ENCODE data around the gene MVB12B.

The MVB12B gene

GRCh38 chr9:126347911-126348760, 21.5 kb downstream of the MVB12B start:
- no peak for TF ChIP-seq ZNF274 (IDR thresholded peaks at IDR 0.05; ENCODE audit: low read depth, low read length)
- H3K4me3 ChIP-seq (ENCODE audit: low read length): no peak overlapping the region

- H3K4me3 ChIP-seq (ENCODE audit: low read length): no peak overlapping the region
- no peak for TF ChIP-seq ZNF274 (IDR thresholded peaks at IDR 0.05; ENCODE audit: low read depth, low read length)
These were observed 22.4 kb downstream of the MVB12B start for GRCh38 chr9:126348911-126349550.

- H3K4me3 ChIP-seq (ENCODE audit: low read length): no peak overlapping the region
- no peak for TF ChIP-seq ZNF274 (IDR thresholded peaks at IDR 0.05; ENCODE audit: low read depth, low read length)
These were observed 28.5 kb downstream of the MVB12B start for GRCh38 chr9:126354887-126355770.

- no peak overlapping the region for H3K4me3 ChIP-seq (ENCODE audit: low read length)
- TF ChIP-seq ZNF274 (IDR thresholded peaks at IDR 0.05; ENCODE audit: low read depth, low read length): no peak
These were observed 30.4 kb downstream of the MVB12B start for GRCh38 chr9:126357074-126357473.

GRCh38 chr9:126360073-126360472, 33.4 kb downstream of the MVB12B start:
- TF ChIP-seq ZNF274 (IDR thresholded peaks at IDR 0.05; ENCODE audit: low read depth, low read length): no peak
- no peak overlapping the region for H3K4me3 ChIP-seq (ENCODE audit: low read length)

- no peak overlapping the region for H3K4me3 ChIP-seq (ENCODE audit: low read length)
- TF ChIP-seq ZNF274 (IDR thresholded peaks at IDR 0.05; ENCODE audit: low read depth, low read length): no peak
These were observed 35.2 kb downstream of the MVB12B start for GRCh38 chr9:126361810-126362238.

GRCh38 chr9:126363250-126363649, 36.6 kb downstream of the MVB12B start:
- TF ChIP-seq ZNF274 (IDR thresholded peaks at IDR 0.05; ENCODE audit: low read depth, low read length): no peak

GRCh38 chr9:126363847-126364671, 37.4 kb downstream of the MVB12B start:
- TF ChIP-seq ZNF274 (IDR thresholded peaks at IDR 0.05; ENCODE audit: low read depth, low read length): no peak
- no peak overlapping the region for H3K4me3 ChIP-seq (ENCODE audit: low read length)

More at GRCh38 chr9:126363250-126363649, 36.6 kb downstream of the MVB12B start:
- no peak overlapping the region for H3K4me3 ChIP-seq (ENCODE audit: low read length)

- TF ChIP-seq ZNF274 (IDR thresholded peaks at IDR 0.05; ENCODE audit: low read depth, low read length): no peak
- H3K4me3 ChIP-seq (ENCODE audit: low read length): no peak overlapping the region
These were observed 39.2 kb downstream of the MVB12B start for GRCh38 chr9:126365780-126366179.

- no peak overlapping the region for H3K4me3 ChIP-seq (ENCODE audit: low read length)
- no peak for TF ChIP-seq ZNF274 (IDR thresholded peaks at IDR 0.05; ENCODE audit: low read depth, low read length)
These were observed 39.9 kb downstream of the MVB12B start for GRCh38 chr9:126366366-126367011.

- H3K4me3 ChIP-seq (ENCODE audit: low read length): no peak overlapping the region
These were observed 40.5 kb downstream of the MVB12B start for GRCh38 chr9:126367139-126367538.

GRCh38 chr9:126367616-126368015, 41.0 kb downstream of the MVB12B start:
- TF ChIP-seq ZNF274 (IDR thresholded peaks at IDR 0.05; ENCODE audit: low read depth, low read length): no peak
- H3K4me3 ChIP-seq (ENCODE audit: low read length): no peak overlapping the region

More at GRCh38 chr9:126367139-126367538, 40.5 kb downstream of the MVB12B start:
- TF ChIP-seq ZNF274 (IDR thresholded peaks at IDR 0.05; ENCODE audit: low read depth, low read length): no peak

- no peak for TF ChIP-seq ZNF274 (IDR thresholded peaks at IDR 0.05; ENCODE audit: low read depth, low read length)
- no peak overlapping the region for H3K4me3 ChIP-seq (ENCODE audit: low read length)
These were observed 41.4 kb downstream of the MVB12B start for GRCh38 chr9:126368020-126368419.
